WTC11 (cell line): ENCODE measurements around the gene NR2F1. TPM values are rescaled to one million over a fixed set of nuclear protein-coding genes. Genes with fewer than 3 reads are reported as not detected.
A peak's percentile ranks its signal among the peaks of the same experiment; 100 is the strongest.

ENCODE experiments used
- ATAC-seq: fragments of 200-7000 bp; cut with Tn5 transposase; 2 replicates; pipeline ENCODE4 v1.10.0; 2021; ENCODE audit warnings: mild to moderate bottlenecking, moderate library complexity
- CTCF ChIA-PET: fragments of 300-600 bp; sonication (Branson Sonifier 250); formaldehyde crosslinking; loops from one replicate; lab custom pipeline; 2021; ENCODE audit warnings: antibody characterized with exemption; lab: Charles Lee
- POLR2A ChIA-PET: fragments of 350-600 bp; sonication (Branson Sonifier 250); formaldehyde crosslinking; loops from one replicate; lab custom pipeline; 2021; ENCODE audit warnings: antibody characterized with exemption; lab: Charles Lee
- DNase-seq: peaks from one replicate; pipeline ENCODE4 v3.0.0; 2021; ENCODE audit warnings: low spot score
- H3K27ac Mint-ChIP-seq: 2 replicates; pipeline ENCODE4 v1.8.0; 2021; ENCODE audit warnings: mixed read lengths
- H3K27me3 Mint-ChIP-seq: 2 replicates; pipeline ENCODE4 v1.8.0; 2021; ENCODE audit warnings: low read depth, mild to moderate bottlenecking, moderate library complexity, mixed read lengths
- H3K36me3 Mint-ChIP-seq: 2 replicates; pipeline ENCODE4 v1.8.0; 2021; ENCODE audit warnings: mixed read lengths
- H3K4me1 Mint-ChIP-seq: 2 replicates; pipeline ENCODE4 v1.8.0; 2022; ENCODE audit warnings: mixed read lengths
- H3K4me3 Mint-ChIP-seq: 2 replicates; pipeline ENCODE4 v1.8.0; 2021; ENCODE audit warnings: mild to moderate bottlenecking, moderate library complexity, mixed read lengths
- H3K9me3 Mint-ChIP-seq: 2 replicates; pipeline ENCODE4 v1.8.0; 2021; ENCODE audit warnings: mixed read lengths
- AFF4 ChIP-seq: sonication (generic); formaldehyde crosslinking; IDR thresholded peaks from 2 replicates; pipeline ENCODE4 v1.8.1; 2023; ENCODE audit warnings: mild to moderate bottlenecking, missing genetic modification reagents, borderline replicate concordance
- CREM ChIP-seq: sonication (generic); formaldehyde crosslinking; IDR thresholded peaks from 2 replicates; pipeline ENCODE4 v1.8.1; 2022; ENCODE audit warnings: mild to moderate bottlenecking, missing genetic modification reagents, moderate library complexity
- ETV6 ChIP-seq: sonication (generic); formaldehyde crosslinking; IDR thresholded peaks from 2 replicates; pipeline ENCODE4 v1.8.1; 2022; ENCODE audit warnings: mild to moderate bottlenecking, missing genetic modification reagents
- FOXP1 ChIP-seq: sonication (generic); formaldehyde crosslinking; IDR thresholded peaks from 2 replicates; pipeline ENCODE4 v1.8.0; 2022; ENCODE audit warnings: missing genetic modification reagents, mild to moderate bottlenecking, moderate library complexity, borderline replicate concordance
- GABPB1 ChIP-seq: sonication (generic); formaldehyde crosslinking; IDR thresholded peaks from 2 replicates; pipeline ENCODE4 v1.8.1; 2023; ENCODE audit warnings: mild to moderate bottlenecking, missing genetic modification reagents
- IRF2 ChIP-seq: sonication (generic); formaldehyde crosslinking; IDR thresholded peaks from 2 replicates; pipeline ENCODE4 v1.8.0; 2022; ENCODE audit warnings: low read depth, missing genetic modification reagents, borderline replicate concordance
- NR3C1 ChIP-seq: sonication (generic); formaldehyde crosslinking; conservative IDR thresholded peaks from 2 replicates; pipeline ENCODE4 v1.8.1; 2023; ENCODE audit warnings: low read depth, mild to moderate bottlenecking, missing genetic modification reagents
- PRRX2 ChIP-seq: fragments of 250-450 bp; sonication (Bioruptor Pico); IDR thresholded peaks from 2 replicates; pipeline ENCODE4 v1.8.0; 2021; ENCODE audit warnings: mild to moderate bottlenecking
- ZNF263 ChIP-seq: sonication (generic); formaldehyde crosslinking; IDR thresholded peaks from 2 replicates; pipeline ENCODE4 v1.8.1; 2022; ENCODE audit warnings: low read depth, mild to moderate bottlenecking, moderate library complexity, missing genetic modification reagents
- ZNF317 ChIP-seq: sonication (generic); formaldehyde crosslinking; IDR thresholded peaks from 2 replicates; pipeline ENCODE4 v1.8.1; 2023; ENCODE audit warnings: low read depth, mild to moderate bottlenecking, moderate library complexity, missing genetic modification reagents, borderline replicate concordance
- ZNF425 ChIP-seq: fragments of 250-450 bp; sonication (Bioruptor Pico); conservative IDR thresholded peaks from 2 replicates; pipeline ENCODE4 v1.9.0; 2021; ENCODE audit warnings: mild to moderate bottlenecking
- total RNA-seq: library from RNA; stranded (reverse); gene quantifications from 3 replicates; pipeline ENCODE4 v1.2.3, GENCODE V29; 2021
- TF ChIP-seq, protein P1 (sequence below): sonication (generic); formaldehyde crosslinking; IDR thresholded peaks from 2 replicates; pipeline ENCODE4 v1.8.1; 2023; ENCODE audit warnings: mild to moderate bottlenecking, missing genetic modification reagents
- TF ChIP-seq, protein P2 (sequence below): sonication (generic); formaldehyde crosslinking; IDR thresholded peaks from 2 replicates; pipeline ENCODE4 v1.8.0; 2022; ENCODE audit warnings: mild to moderate bottlenecking, missing genetic modification reagents

NR2F1 gene
- total RNA-seq, 1 experiment from 2014 or later: 0.31 TPM

GRCh38 chr5:93569300-93570160 is 13.5 kb upstream of the NR2F1 start:
- Mint-ChIP-seq H3K4me1 (peaks cover 46% of the 10 kb centered on the region), H3K4me3 (peak overlapping the region; percentile 69), H3K27ac (no peak overlapping the region), H3K36me3 (no peaks in the 10 kb centered on the region), H3K27me3 (peaks cover 11% of the 10 kb centered on the region), H3K9me3 (no peaks in the 10 kb centered on the region)
- ATAC-seq (no peak), DNase-seq (no peak)
- ChIA-PET CTCF (no interaction called here), POLR2A (no interaction called here)
- TF ChIP-seq NR3C1 (CRISPR knock-in tag) (no peak), AFF4 (CRISPR knock-in tag) (no peak), GABPB1 (CRISPR knock-in tag) (no peak), ZNF263 (CRISPR knock-in tag) (peak; percentile 66; the same call in 1 of the 2 replicates), ZNF317 (CRISPR knock-in tag) (no peak), IRF2 (no peak), PRRX2 (CRISPR knock-in tag) (no peak)

GRCh38 chr5:93570294-93571113 is 12.5 kb upstream of the NR2F1 start:
- Mint-ChIP-seq H3K27me3 (peaks cover 11% of the 10 kb centered on the region), H3K4me1 (peaks cover 46% of the 10 kb centered on the region), H3K36me3 (no peaks in the 10 kb centered on the region), H3K9me3 (no peaks in the 10 kb centered on the region), H3K4me3 (peak overlapping the region; percentile 69), H3K27ac (no peak overlapping the region)
- POLR2A ChIA-PET: interaction anchor here (1.1 kb wide), 1 partner anchor 37 kb away, joined by 3 read pairs; no protein-coding TSS in a partner anchor
- DNase-seq (peak; percentile 73), ATAC-seq (peak; percentile 62)
- CTCF ChIA-PET: interaction anchor here (1.0 to 3.6 kb wide), 4 partner anchors 32 to 685 kb away, joined by 3 to 15 read pairs (median 5); no protein-coding TSS in a partner anchor
- TF ChIP-seq FOXP1 (CRISPR knock-in tag) (peak; percentile 92; the same call in 1 of the 2 replicates), ZNF425 (CRISPR knock-in tag) (no peak), AFF4 (CRISPR knock-in tag) (no peak), ETV6 (CRISPR knock-in tag) (peak; percentile 56; the same call in 1 of the 2 replicates), CREM (CRISPR knock-in tag) (0 out of 2 replicates have a peak, but pooled peaks have one; percentile 26)
- TF ChIP-seq, protein P1, sequence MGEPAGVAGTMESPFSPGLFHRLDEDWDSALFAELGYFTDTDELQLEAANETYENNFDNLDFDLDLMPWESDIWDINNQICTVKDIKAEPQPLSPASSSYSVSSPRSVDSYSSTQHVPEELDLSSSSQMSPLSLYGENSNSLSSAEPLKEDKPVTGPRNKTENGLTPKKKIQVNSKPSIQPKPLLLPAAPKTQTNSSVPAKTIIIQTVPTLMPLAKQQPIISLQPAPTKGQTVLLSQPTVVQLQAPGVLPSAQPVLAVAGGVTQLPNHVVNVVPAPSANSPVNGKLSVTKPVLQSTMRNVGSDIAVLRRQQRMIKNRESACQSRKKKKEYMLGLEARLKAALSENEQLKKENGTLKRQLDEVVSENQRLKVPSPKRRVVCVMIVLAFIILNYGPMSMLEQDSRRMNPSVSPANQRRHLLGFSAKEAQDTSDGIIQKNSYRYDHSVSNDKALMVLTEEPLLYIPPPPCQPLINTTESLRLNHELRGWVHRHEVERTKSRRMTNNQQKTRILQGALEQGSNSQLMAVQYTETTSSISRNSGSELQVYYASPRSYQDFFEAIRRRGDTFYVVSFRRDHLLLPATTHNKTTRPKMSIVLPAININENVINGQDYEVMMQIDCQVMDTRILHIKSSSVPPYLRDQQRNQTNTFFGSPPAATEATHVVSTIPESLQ: no peak
- TF ChIP-seq, protein P2, sequence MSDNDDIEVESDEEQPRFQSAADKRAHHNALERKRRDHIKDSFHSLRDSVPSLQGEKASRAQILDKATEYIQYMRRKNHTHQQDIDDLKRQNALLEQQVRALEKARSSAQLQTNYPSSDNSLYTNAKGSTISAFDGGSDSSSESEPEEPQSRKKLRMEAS (CRISPR knock-in tag): peak; percentile 82
